Stimulated activated CD4-positive, alpha-beta T cell treated with anti-CD3 and anti-CD28 coated beads, TNF-alpha, amount 100 ng/mL, for 48 hours (primary cell): ENCODE data around the gene NPM3.

Experiments used
- DNase-seq, 3 donors: peaks; one replicate each; pipeline ENCODE4 v3.0.0-alpha.2; 2020; ENCODE audit warnings: low read depth in 3 of 3

The NPM3 gene

GRCh38 chr10:101759309-101760247 is 23.7 kb downstream of the NPM3 start:
- no peak for DNase-seq

- no peak for DNase-seq
These were observed 24.4 kb downstream of the NPM3 start for GRCh38 chr10:101758858-101759257.

- DNase-seq, result no peak
These were observed 31.0 kb downstream of the NPM3 start for GRCh38 chr10:101752241-101752640.

GRCh38 chr10:101749047-101750016 is 33.9 kb downstream of the NPM3 start:
- no peak for DNase-seq

- DNase-seq, result no peak
These were observed 34.8 kb downstream of the NPM3 start for GRCh38 chr10:101748496-101748895.

GRCh38 chr10:101745074-101745696 is 38.1 kb downstream of the NPM3 start:
- no peak for DNase-seq

GRCh38 chr10:101744267-101744666 is 39.0 kb downstream of the NPM3 start:
- no peak for DNase-seq

GRCh38 chr10:101741938-101742337 is 41.3 kb downstream of the NPM3 start:
- no peak for DNase-seq

GRCh38 chr10:101736666-101737065 is 46.6 kb downstream of the NPM3 start:
- DNase-seq, result no peak

GRCh38 chr10:101732096-101732495 is 51.1 kb downstream of the NPM3 start:
- DNase-seq, result no peak
